Tibial artery (tissue), 4 donors: Measurements from ENCODE around the gene RXRA.

Experiments used
- DNase-seq, 2 donors: peaks; one replicate each; pipeline ENCODE4 v3.0.0-alpha.2; 2019
- H3K27ac ChIP-seq, 2 donors: fragments of 200-600 bp; sonication (generic) in 1 of 2; 1 replicate in 1 of 2; 2 replicates in 1 of 2; pipeline ENCODE4 v1.5.1; 2018 to 2019; ENCODE audit warnings: mild to moderate bottlenecking in 1 of 2
- H3K27me3 ChIP-seq, 2 donors: fragments of 200-600 bp; sonication (generic) in 1 of 2; one replicate each; pipeline versions ENCODE4 v1.5.1 to v1.6.0; 2016 to 2019
- H3K36me3 ChIP-seq, 3 donors: fragments of 200-600 bp; sonication (generic) in 2 of 3; one replicate each; pipeline ENCODE4 v1.5.1; 2016 to 2019; ENCODE audit warnings: mild to moderate bottlenecking in 2 of 3
- H3K4me1 ChIP-seq, 4 donors: fragments of 200-600 bp; sonication (generic) in 2 of 4; 1 replicate in 3 of 4; 2 replicates in 1 of 4; pipeline ENCODE4 v1.5.1; 2016 to 2019
- H3K4me3 ChIP-seq, 2 donors: fragments of 200-600 bp; sonication (generic) in 1 of 2; 1 replicate in 1 of 2; 2 replicates in 1 of 2; pipeline ENCODE4 v1.5.1; 2018 to 2019; ENCODE audit warnings: mild to moderate bottlenecking in 2 of 2
- H3K9me3 ChIP-seq, 3 donors: fragments of 200-600 bp; sonication (generic) in 1 of 3; one replicate each; pipeline ENCODE4 v1.5.1; 2016 to 2019
- CTCF ChIP-seq, 2 experiments: fragments of 200-600 bp in 1 of 2; fragments of 450-650 bp in 1 of 2; IDR thresholded peaks; one replicate each; pipeline ENCODE4 v1.5.1; 2017 to 2019; ENCODE audit warnings: antibody characterized with exemption in 2 of 2, mild to moderate bottlenecking in 1 of 2, moderate library complexity in 1 of 2
- intact Hi-C: fragments of 100-400 bp; cut with DNase I; formaldehyde crosslinking; loops from one replicate; pipeline ENCODE4 v1.15.0; 2023; ENCODE audit warnings: low total_unique reads

The RXRA gene

DNA sequence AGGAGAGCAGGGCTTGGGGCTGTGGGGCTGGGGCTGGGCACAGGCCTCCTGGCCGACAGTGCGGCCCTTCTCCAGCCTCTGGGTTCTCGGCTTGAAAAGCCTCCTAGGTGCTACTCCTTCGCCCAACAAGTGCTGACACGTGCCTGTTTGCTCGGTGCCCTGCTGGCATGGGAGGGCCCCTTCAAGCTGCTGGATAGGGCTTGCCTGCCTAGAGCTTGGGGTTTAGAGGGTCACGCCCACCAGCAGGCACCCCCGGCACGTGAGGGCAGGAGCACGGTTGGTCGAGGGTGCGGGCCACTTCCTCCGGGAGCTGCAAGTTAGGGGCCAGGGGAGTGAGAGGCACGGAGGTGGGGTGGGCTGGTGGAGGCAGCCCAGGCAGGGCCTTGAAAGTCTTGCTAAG is 106.2 kb downstream of the RXRA start:
- Histone ChIP-seq H3K4me1 (peaks cover 13 to 58% (median 45%) of the 10 kb centered on the region in 4 donors), H3K27me3 (no peaks in the 10 kb centered on the region), H3K27ac (peak overlapping the region; percentile 71 to 86), H3K4me3 (no peak overlapping the region), H3K36me3 (peaks cover 24 to 71% (median 59%) of the 10 kb centered on the region in 3 donors), H3K9me3 (no peaks in the 10 kb centered on the region)
- intact Hi-C loops: loop anchor here (5.0 kb wide), 1 partner anchor 105 kb away; the partner anchor contains the start of gene RXRA
- no peak for DNase-seq
- no peak for TF ChIP-seq CTCF (IDR thresholded peaks at IDR 0.05)

DNA sequence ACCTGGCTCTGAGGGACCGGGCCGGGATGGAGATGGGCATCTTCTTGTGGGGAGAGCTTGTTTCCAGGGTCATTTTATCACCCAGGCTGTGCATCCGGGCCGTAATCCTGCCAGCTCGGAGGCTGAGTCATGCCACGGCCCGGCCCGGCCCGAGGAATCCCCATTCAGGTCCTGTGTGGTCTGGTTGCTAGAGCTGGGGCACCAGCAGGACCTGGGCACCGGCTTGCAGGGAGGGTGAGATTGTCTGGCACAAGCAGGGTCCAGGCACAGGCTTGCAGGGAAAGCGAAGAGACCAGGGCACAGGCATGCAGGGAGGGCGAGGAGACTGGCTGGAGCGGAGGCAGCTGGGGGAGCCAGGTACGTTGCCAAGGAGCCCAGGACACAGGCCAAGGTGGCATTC is 106.8 kb downstream of the RXRA start:
- DNase-seq: peak; percentile 54 to 87
- intact Hi-C loops: loop anchor here (5.0 kb wide), 1 partner anchor 106 kb away; the partner anchor contains the start of gene RXRA
- H3K4me3 ChIP-seq: no peak overlapping the region
- H3K36me3 ChIP-seq: peaks cover 24 to 71% (median 65%) of the 10 kb centered on the region in 3 donors
- H3K27me3 ChIP-seq: no peaks in the 10 kb centered on the region
- H3K27ac ChIP-seq: peak overlapping the region; percentile 71 to 86
- TF ChIP-seq CTCF (IDR thresholded peaks at IDR 0.05): no peak
- H3K4me1 ChIP-seq: peaks cover 13 to 64% (median 45%) of the 10 kb centered on the region in 4 donors
- H3K9me3 ChIP-seq: no peaks in the 10 kb centered on the region

DNA sequence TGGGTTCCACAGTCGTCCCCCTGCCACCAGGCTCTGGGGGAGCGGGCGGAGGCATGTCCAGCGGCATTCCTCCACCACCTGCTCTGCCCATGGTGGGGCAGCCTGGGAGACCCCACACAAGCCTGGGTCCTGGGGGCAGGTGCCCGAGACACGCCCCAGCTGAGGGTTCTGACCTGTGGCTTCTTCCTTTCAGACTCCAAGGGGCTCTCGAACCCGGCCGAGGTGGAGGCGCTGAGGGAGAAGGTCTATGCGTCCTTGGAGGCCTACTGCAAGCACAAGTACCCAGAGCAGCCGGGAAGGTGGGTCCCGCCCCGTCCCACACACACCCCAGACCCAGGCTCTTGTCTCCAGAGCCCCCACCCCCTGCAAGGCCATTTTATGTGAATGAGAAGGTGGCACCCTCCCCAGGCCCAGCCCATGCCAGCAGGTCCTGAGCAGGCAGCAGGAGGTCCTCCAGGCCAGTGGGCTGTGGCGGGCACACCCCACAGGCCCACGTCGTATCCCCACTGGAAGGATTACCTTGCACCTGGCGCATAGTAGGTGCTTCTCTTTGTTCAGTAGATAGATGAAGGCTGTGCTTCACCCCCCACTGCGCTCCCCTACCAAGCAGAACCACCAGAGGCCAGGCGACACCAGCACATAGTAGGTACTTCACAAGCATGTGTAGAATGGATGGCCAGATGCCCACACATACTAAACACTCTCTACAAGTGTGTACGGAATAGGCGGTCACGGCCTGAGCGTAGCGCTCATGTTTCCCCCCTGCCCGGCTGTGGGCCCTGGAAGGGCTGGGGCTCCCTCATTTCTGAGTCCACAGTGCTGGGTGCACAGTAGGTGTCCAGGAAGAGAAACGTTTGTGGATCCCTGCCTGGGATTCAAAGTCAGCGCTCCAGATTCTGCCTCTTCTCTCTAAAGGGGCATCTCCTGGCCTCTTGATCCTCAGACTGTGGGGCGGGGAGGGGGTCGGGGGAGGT is 107.9 kb downstream of the RXRA start:
- H3K36me3 ChIP-seq: peaks cover 21 to 64% (median 61%) of the 10 kb centered on the region in 3 donors
- peak overlapping the region; percentile 13 to 42 for H3K4me3 ChIP-seq
- no peak for TF ChIP-seq CTCF (IDR thresholded peaks at IDR 0.05)
- no peaks in the 10 kb centered on the region for H3K9me3 ChIP-seq
- intact Hi-C loops: loop anchor here (5.0 kb wide), 1 partner anchor 107 kb away; the partner anchor contains the start of gene RXRA
- H3K27ac ChIP-seq: peak overlapping the region; percentile 71 to 86
- DNase-seq: no peak
- H3K27me3 ChIP-seq: no peaks in the 10 kb centered on the region
- peaks cover 13 to 64% (median 45%) of the 10 kb centered on the region in 4 donors for H3K4me1 ChIP-seq

- H3K4me1 ChIP-seq: peaks cover 13 to 64% (median 45%) of the 10 kb centered on the region in 4 donors
- DNase-seq: peak; percentile 97 to 98
- no peak for TF ChIP-seq CTCF (IDR thresholded peaks at IDR 0.05)
- peaks cover 14 to 56% (median 53%) of the 10 kb centered on the region in 3 donors for H3K36me3 ChIP-seq
- H3K9me3 ChIP-seq: no peaks in the 10 kb centered on the region
- peak overlapping the region; percentile 71 to 86 for H3K27ac ChIP-seq
- H3K4me3 ChIP-seq: peak overlapping the region; percentile 13 to 42
- no peaks in the 10 kb centered on the region for H3K27me3 ChIP-seq
- intact Hi-C loops: loop anchor here (5.0 kb wide), 1 partner anchor 108 kb away; the partner anchor contains the start of gene RXRA
These were observed 108.7 kb downstream of the RXRA start for GRCh38 chr9:134434894-134435506.

DNA sequence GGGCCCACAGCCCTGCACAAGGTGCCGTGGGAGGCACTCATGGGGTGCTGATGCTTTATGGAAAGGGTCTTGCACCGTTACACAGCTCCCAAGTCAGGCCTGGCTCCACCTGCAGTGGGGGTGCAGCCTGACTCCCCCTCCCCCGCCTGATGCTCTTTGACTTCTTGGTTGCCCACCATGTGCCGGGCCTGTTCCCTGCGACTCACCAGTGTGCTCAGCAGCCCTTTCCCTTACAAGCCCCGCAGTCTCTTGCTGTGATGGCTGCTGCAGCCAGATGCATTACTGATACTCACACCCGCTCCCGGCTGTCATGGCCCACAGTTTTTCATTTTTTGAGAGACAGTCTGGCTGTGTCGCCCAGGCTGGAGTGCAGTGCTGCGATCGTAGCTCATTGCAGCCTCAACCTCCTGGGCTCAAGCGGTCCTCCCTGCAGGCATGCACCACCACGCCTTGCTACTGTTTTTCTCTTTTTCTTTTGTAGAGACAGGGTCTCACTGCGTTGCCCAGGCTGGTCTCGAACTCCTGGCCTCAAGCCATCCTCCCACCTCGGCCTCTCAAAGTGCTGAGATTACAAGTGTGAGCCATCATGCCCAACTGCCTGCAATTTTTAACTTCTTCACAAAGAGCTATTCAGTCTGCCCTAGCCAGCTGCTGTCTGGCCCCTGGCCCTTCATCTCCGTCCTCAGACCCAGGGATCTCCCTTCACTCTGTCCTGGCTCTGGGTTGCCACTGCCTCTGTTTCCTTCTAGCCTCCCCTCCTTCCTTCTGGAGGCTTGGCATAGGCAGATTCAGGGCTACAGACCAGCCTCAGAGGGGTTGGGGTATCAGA is 109.5 kb downstream of the RXRA start:
- peaks cover 14 to 48% (median 45%) of the 10 kb centered on the region in 3 donors for H3K36me3 ChIP-seq

More for the DNA sequence above, 109.5 kb downstream of the RXRA start:
- Histone ChIP-seq H3K27me3 (no peaks in the 10 kb centered on the region), H3K4me3 (peak overlapping the region in 1 of 2 donors; percentile 42), H3K27ac (peak overlapping the region; percentile 71 to 86), H3K9me3 (no peaks in the 10 kb centered on the region), H3K4me1 (peaks cover 13 to 64% (median 45%) of the 10 kb centered on the region in 4 donors)
- no peak for DNase-seq
- no peak for TF ChIP-seq CTCF (IDR thresholded peaks at IDR 0.05)
- intact Hi-C loops: no loop called here
